Measurements from ENCODE around the gene DYSF. TPM values are rescaled to one million over a fixed set of nuclear protein-coding genes. Genes with fewer than 3 reads are reported as not detected.

The DYSF gene
- total RNA-seq, 1 experiment from 2014 or later, result 0.89 TPM

DNA sequence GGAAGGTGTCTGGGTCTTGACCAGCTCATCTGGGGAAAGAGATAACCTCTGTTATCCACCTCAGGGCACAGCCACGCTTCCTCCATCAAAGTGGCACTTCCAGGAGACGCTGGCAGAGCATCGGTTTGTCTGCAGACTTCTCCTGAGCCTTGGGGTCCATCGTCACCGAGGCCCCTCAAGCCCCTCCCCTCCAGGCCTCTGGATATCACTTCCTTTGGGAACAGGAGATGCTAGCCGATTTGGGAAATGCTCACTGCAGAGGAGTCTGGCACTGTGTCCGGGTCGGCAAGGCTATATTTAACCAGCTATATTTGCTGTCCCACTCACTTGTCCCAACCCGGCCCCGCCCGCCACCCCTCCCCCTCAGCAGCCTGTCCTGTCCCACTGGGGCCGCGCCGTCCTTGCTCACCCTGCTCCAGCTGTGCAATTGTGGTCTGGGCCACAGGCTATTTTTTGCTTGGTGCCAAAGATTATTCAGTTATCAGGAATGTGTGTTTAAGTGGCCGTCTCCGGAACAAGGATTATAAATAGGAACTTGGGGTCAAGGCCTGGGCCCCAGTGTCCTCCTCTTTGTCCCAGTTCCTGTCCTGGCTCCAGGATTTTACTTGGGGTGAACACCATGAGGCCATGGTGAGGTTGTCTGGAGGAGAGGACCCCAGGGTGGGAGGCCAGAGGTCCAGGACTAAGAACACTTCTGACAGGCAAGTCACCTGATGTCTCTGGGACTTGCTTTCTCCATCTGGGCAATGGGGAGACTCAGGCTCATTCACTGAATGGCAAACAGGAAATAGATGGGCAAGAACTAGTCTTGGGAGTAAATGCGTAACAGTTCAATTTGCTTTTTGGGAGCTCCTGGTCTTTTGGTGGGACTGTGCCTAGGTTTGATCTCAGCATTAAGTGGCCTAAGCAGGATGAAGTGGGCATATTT, 263.6 kb downstream of the DYSF start:
- peaks cover 17 to 25% of the 10 kb centered on the region in 2 experiments for H3K4me1 ChIP-seq (ENCODE audit: control insufficient read depth in 1 of 2, insufficient read depth in 2 of 2, low read length in 2 of 2)
- BruUV-seq (replicated peaks), result no TSS peak
- H2AFZ ChIP-seq (ENCODE audit: low read depth, low read length, poor library complexity, severe bottlenecking), result no peak overlapping the region
- no peak overlapping the region for H3K27ac ChIP-seq (ENCODE audit: low read depth, low read length)
- ChIA-PET CTCF (no interaction called here), RAD21 (ENCODE audit: low non-redundant PET in 1 of 2, low total read pairs in 2 of 2, uncharacterized antibody in 2 of 2, unreplicated experiment in 2 of 2) (no interaction called here), POLR2A (no interaction called here)
- no peaks in the 10 kb centered on the region for H3K9me2 ChIP-seq (ENCODE audit: insufficient read depth)
- peak; percentile 10 for DNase-seq (ENCODE audit: low read depth, low spot score)
- H3K9ac ChIP-seq (ENCODE audit: low read length), result no peak overlapping the region
- peak overlapping the region in 1 of 2 experiments; percentile 25; a peak in 1 of 4 replicates for H3K4me3 ChIP-seq (replicated peaks in 1 of 2; ENCODE audit: low read depth in 1 of 2, low read length in 2 of 2)
- no peaks in the 10 kb centered on the region for H3K9me3 ChIP-seq (ENCODE audit: control insufficient read depth in 1 of 2, insufficient read depth in 1 of 2, low read depth in 1 of 2, low read length in 2 of 2)
- H3K79me2 ChIP-seq (ENCODE audit: insufficient read depth, low read length), result no peaks in the 10 kb centered on the region
- intact Hi-C loops (cut with micrococcal nuclease), result no loop called here
- H3K27me3 ChIP-seq (ENCODE audit: insufficient read depth, low read length), result no peaks in the 10 kb centered on the region
- H4K20me1 ChIP-seq (ENCODE audit: insufficient read depth), result no peaks in the 10 kb centered on the region
- no peaks in the 10 kb centered on the region for H3K36me3 ChIP-seq (ENCODE audit: control insufficient read depth in 1 of 2, insufficient read depth in 2 of 2, low read length in 2 of 2)
- H3K4me2 ChIP-seq (ENCODE audit: low read length), result peak overlapping the region; percentile 69
- peak; percentile 81 for ATAC-seq
- TF ChIP-seq JUND (IDR thresholded peaks at IDR 0.05) (peak; percentile 60), EZH2phosphoT487 (IDR thresholded peaks at IDR 0.05; ENCODE audit: borderline replicate concordance) (no peak), CEBPB (IDR thresholded peaks at IDR 0.05; ENCODE audit: low read depth) (no peak), SIN3A (IDR thresholded peaks at IDR 0.05; ENCODE audit: low read depth) (no peak), SRF (IDR thresholded peaks at IDR 0.05; ENCODE audit: low read depth) (no peak), EGR1 (IDR thresholded peaks at IDR 0.05; ENCODE audit: low read depth) (no peak), SP1 (IDR thresholded peaks at IDR 0.05; ENCODE audit: low read depth) (peak; percentile 76), POLR2A (IDR thresholded peaks at IDR 0.05; ENCODE audit: borderline replicate concordance, extremely low read depth, insufficient read depth, insufficient read length) (no peak), ELF1 (IDR thresholded peaks at IDR 0.05; ENCODE audit: borderline replicate concordance, low read depth) (no peak), CBX3 (IDR thresholded peaks at IDR 0.05; ENCODE audit: low read depth) (no peak), ZNF274 (IDR thresholded peaks at IDR 0.05; ENCODE audit: low read depth, low read length) (no peak), YY1 (IDR thresholded peaks at IDR 0.05; ENCODE audit: extremely low read depth, insufficient replicate concordance, low read depth, low read length) (no peak), FOSL1 (IDR thresholded peaks at IDR 0.05; ENCODE audit: low read depth) (peak; percentile 59), TCF7L2 (IDR thresholded peaks at IDR 0.05; ENCODE audit: borderline replicate concordance, extremely low read depth, insufficient read depth, insufficient read length) (no peak), RAD21 (IDR thresholded peaks at IDR 0.05; ENCODE audit: low read depth) (peak; percentile 12; the same call in 1 of the 2 replicates)
- TF ChIP-seq, protein P1, sequence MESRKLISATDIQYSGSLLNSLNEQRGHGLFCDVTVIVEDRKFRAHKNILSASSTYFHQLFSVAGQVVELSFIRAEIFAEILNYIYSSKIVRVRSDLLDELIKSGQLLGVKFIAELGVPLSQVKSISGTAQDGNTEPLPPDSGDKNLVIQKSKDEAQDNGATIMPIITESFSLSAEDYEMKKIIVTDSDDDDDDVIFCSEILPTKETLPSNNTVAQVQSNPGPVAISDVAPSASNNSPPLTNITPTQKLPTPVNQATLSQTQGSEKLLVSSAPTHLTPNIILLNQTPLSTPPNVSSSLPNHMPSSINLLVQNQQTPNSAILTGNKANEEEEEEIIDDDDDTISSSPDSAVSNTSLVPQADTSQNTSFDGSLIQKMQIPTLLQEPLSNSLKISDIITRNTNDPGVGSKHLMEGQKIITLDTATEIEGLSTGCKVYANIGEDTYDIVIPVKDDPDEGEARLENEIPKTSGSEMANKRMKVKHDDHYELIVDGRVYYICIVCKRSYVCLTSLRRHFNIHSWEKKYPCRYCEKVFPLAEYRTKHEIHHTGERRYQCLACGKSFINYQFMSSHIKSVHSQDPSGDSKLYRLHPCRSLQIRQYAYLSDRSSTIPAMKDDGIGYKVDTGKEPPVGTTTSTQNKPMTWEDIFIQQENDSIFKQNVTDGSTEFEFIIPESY (IDR thresholded peaks at IDR 0.05; ENCODE audit: extremely low read depth, insufficient replicate concordance, low read length), result no peak
- TF ChIP-seq, protein P2, sequence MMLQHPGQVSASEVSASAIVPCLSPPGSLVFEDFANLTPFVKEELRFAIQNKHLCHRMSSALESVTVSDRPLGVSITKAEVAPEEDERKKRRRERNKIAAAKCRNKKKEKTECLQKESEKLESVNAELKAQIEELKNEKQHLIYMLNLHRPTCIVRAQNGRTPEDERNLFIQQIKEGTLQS (IDR thresholded peaks at IDR 0.05), result no peak
- TF ChIP-seq, protein P3, sequence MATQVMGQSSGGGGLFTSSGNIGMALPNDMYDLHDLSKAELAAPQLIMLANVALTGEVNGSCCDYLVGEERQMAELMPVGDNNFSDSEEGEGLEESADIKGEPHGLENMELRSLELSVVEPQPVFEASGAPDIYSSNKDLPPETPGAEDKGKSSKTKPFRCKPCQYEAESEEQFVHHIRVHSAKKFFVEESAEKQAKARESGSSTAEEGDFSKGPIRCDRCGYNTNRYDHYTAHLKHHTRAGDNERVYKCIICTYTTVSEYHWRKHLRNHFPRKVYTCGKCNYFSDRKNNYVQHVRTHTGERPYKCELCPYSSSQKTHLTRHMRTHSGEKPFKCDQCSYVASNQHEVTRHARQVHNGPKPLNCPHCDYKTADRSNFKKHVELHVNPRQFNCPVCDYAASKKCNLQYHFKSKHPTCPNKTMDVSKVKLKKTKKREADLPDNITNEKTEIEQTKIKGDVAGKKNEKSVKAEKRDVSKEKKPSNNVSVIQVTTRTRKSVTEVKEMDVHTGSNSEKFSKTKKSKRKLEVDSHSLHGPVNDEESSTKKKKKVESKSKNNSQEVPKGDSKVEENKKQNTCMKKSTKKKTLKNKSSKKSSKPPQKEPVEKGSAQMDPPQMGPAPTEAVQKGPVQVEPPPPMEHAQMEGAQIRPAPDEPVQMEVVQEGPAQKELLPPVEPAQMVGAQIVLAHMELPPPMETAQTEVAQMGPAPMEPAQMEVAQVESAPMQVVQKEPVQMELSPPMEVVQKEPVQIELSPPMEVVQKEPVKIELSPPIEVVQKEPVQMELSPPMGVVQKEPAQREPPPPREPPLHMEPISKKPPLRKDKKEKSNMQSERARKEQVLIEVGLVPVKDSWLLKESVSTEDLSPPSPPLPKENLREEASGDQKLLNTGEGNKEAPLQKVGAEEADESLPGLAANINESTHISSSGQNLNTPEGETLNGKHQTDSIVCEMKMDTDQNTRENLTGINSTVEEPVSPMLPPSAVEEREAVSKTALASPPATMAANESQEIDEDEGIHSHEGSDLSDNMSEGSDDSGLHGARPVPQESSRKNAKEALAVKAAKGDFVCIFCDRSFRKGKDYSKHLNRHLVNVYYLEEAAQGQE (IDR thresholded peaks at IDR 0.05; ENCODE audit: low read depth), result no peak
- TF ChIP-seq, protein P4, sequence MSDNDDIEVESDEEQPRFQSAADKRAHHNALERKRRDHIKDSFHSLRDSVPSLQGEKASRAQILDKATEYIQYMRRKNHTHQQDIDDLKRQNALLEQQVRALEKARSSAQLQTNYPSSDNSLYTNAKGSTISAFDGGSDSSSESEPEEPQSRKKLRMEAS (IDR thresholded peaks at IDR 0.05), result 0 out of 2 replicates have a peak, but pooled peaks have one; percentile 25
